Endothelial cell of umbilical vein (primary cell): ENCODE data around the gene GRID2. TPM values are rescaled to one million over a fixed set of nuclear protein-coding genes. Genes with fewer than 3 reads are reported as not detected.

ENCODE experiments used
- BruUV-seq: library from RNA; stranded (reverse); fragments of 400-500 nt; replicated peaks from 2 replicates; lab custom pipeline; 2021; lab: Mats Ljungman, UMichigan
- CTCF ChIA-PET: fragments of 300-600, 350-600 bp; sonication (Branson Sonifier 250); formaldehyde crosslinking; loops from one replicate; lab custom pipeline; 2021; ENCODE audit warnings: antibody characterized with exemption, inconsistent platforms; lab: Charles Lee
- POLR2A ChIA-PET: fragments of 300-600, 350-600 bp; sonication (Branson Sonifier 250); formaldehyde crosslinking; loops from one replicate; lab custom pipeline; 2021; ENCODE audit warnings: antibody characterized with exemption, inconsistent platforms; lab: Charles Lee
- DNase-seq: peaks from one replicate; pipeline ENCODE4 v3.0.0-alpha.2; 2011; ENCODE audit warnings: low read depth, low spot score
- FAIRE-seq: peaks from 2 replicates; lab custom pipeline; 2011; peaks lifted over from hg19 to GRCh38; lab: Jason Lieb, UNC
- H2AFZ ChIP-seq: 2 replicates; pipeline ENCODE4 v1.6.0; 2012; ENCODE audit warnings: low read depth, low read length, control low read depth, inconsistent platforms
- H3K27ac ChIP-seq: 2 replicates; pipeline ENCODE4 v1.5.1; 2011; ENCODE audit warnings: low read depth, mild to moderate bottlenecking, control low read depth, low read length, moderate library complexity; ENCODE audit not compliant: insufficient read depth
- H3K27me3 ChIP-seq, 2 experiments: 2 replicates each; pipeline versions ENCODE4 v1.6.0 to v1.6.1; 2011; ENCODE audit warnings: low read length in 2 of 2, mixed read lengths in 1 of 2; ENCODE audit not compliant: control insufficient read depth in 2 of 2, insufficient read depth in 2 of 2
- H3K36me3 ChIP-seq, 2 experiments: 2 replicates in 1 of 2; 3 replicates in 1 of 2; pipeline ENCODE4 v1.5.1; 2011; ENCODE audit warnings: low read length in 2 of 2, mild to moderate bottlenecking in 1 of 2, moderate library complexity in 1 of 2; ENCODE audit not compliant: control insufficient read depth in 2 of 2, insufficient read depth in 2 of 2; ENCODE audit errors: extremely low read depth in 1 of 2
- H3K4me1 ChIP-seq: 3 replicates; pipeline ENCODE4 v1.5.1; 2011; ENCODE audit warnings: mild to moderate bottlenecking, low read length; ENCODE audit not compliant: control insufficient read depth, insufficient read depth; ENCODE audit errors: extremely low read depth
- H3K4me2 ChIP-seq: 2 replicates; pipeline ENCODE4 v1.6.1; 2011; ENCODE audit warnings: low read length, control low read depth, mixed read lengths; ENCODE audit not compliant: insufficient read depth
- H3K4me3 ChIP-seq, 3 experiments: fragments of 200-600 bp in 1 of 3; sonication (generic), shearing (Covaris generic) in 1 of 3; replicated peaks in 1 of 3; 2 replicates each; pipeline ENCODE4 v1.5.1; 2011 to 2016; ENCODE audit warnings: control low read depth in 3 of 3, low read length in 3 of 3, mild to moderate bottlenecking in 2 of 3, inconsistent platforms in 1 of 3, low read depth in 1 of 3, moderate library complexity in 1 of 3; ENCODE audit not compliant: insufficient read depth in 1 of 3
- H3K79me2 ChIP-seq: 2 replicates; pipeline ENCODE4 v1.6.0; 2012; ENCODE audit warnings: low read length, inconsistent platforms; ENCODE audit not compliant: control insufficient read depth, insufficient read depth
- H3K9ac ChIP-seq: replicated peaks from 2 replicates; pipeline ENCODE3; 2011; ENCODE audit warnings: low read length, control low read depth; ENCODE audit not compliant: insufficient read depth; ENCODE audit errors: extremely low read depth
- H3K9me1 ChIP-seq: replicated peaks from 3 replicates; pipeline ENCODE4 v1.6.0; 2011; ENCODE audit warnings: mild to moderate bottlenecking, low read length; ENCODE audit not compliant: control insufficient read depth, insufficient read depth; ENCODE audit errors: extremely low read depth
- H3K9me3 ChIP-seq: replicated peaks from 2 replicates; pipeline ENCODE4 v1.5.1; 2012; ENCODE audit warnings: low read length, inconsistent platforms; ENCODE audit not compliant: control insufficient read depth, insufficient read depth
- H4K20me1 ChIP-seq: replicated peaks from 2 replicates; pipeline ENCODE3; 2011; ENCODE audit warnings: mild to moderate bottlenecking, low read length; ENCODE audit not compliant: control insufficient read depth, insufficient read depth; ENCODE audit errors: extremely low read depth
- CTCF ChIP-seq, 2 donors: IDR thresholded peaks; 1 replicate in 1 of 2; 2 replicates in 1 of 2; pipeline ENCODE4 v1.5.1; 2011; ENCODE audit warnings: low read length in 2 of 2, mild to moderate bottlenecking in 2 of 2, moderate library complexity in 2 of 2, control low read depth in 1 of 2, inconsistent platforms in 1 of 2, low read depth in 1 of 2; ENCODE audit not compliant: insufficient read depth in 1 of 2; ENCODE audit errors: extremely low read depth in 1 of 2
- EZH2 ChIP-seq: IDR thresholded peaks from 2 replicates; pipeline ENCODE4 v1.6.1; 2012; ENCODE audit warnings: borderline replicate concordance, low read depth, mild to moderate bottlenecking, moderate library complexity, low read length, inconsistent platforms; ENCODE audit not compliant: severe bottlenecking
- FOS ChIP-seq: IDR thresholded peaks from 2 replicates; pipeline ENCODE4 v1.6.1; 2011; ENCODE audit warnings: mild to moderate bottlenecking, low read length, moderate library complexity, borderline replicate concordance; ENCODE audit not compliant: insufficient read depth
- GATA2 ChIP-seq: IDR thresholded peaks from 2 replicates; pipeline ENCODE4 v1.7.0; 2011; ENCODE audit warnings: low read depth, mild to moderate bottlenecking, moderate library complexity, mixed read lengths, low read length; ENCODE audit not compliant: insufficient read length, insufficient read depth
- JUN ChIP-seq: IDR thresholded peaks from 2 replicates; pipeline ENCODE4 v1.6.1; 2011; ENCODE audit warnings: borderline replicate concordance, low read depth; ENCODE audit not compliant: insufficient read length, insufficient read depth
- MAX ChIP-seq: IDR thresholded peaks from 2 replicates; pipeline ENCODE4 v1.6.1; 2011; ENCODE audit not compliant: insufficient read depth, insufficient read length
- MYC ChIP-seq: IDR thresholded peaks from one replicate; pipeline ENCODE4 v1.6.1; 2011; ENCODE audit warnings: mild to moderate bottlenecking, low read depth, low read length
- POLR2A ChIP-seq: IDR thresholded peaks from 2 replicates; pipeline ENCODE4 v1.6.1; 2012; ENCODE audit warnings: low read depth, mild to moderate bottlenecking, control low read depth, low read length
- POLR2AphosphoS5 ChIP-seq: IDR thresholded peaks from 2 replicates; pipeline ENCODE4 v1.6.1; 2012; ENCODE audit warnings: low read depth, mild to moderate bottlenecking, control low read depth, low read length, moderate library complexity; ENCODE audit not compliant: insufficient read depth
- dilution Hi-C: fragments of 300-500 bp; cut with MboI; formaldehyde crosslinking; loops from one replicate; pipeline ENCODE4 v1.15.0; 2019; ENCODE audit warnings: low sequenced_read_pairs; ENCODE audit not compliant: extremely low pct_ligation_motif_present
- intact Hi-C: fragments of 100-400 bp; cut with micrococcal nuclease; formaldehyde crosslinking; loops from one replicate; pipeline ENCODE4 v1.10.0; 2022
- polyA plus RNA-seq, 4 experiments: library from polyadenylated mRNA; depleted of rRNA in 3 of 4; stranded (reverse) in 3 of 4; unstranded in 1 of 4; fragments of >200 nt; gene quantifications; 2 replicates each; pipeline versions ENCODE4 v1.2.1 to v1.2.3, GENCODE V29; 2011 to 2012; ENCODE audit warnings: missing spikeins in 1 of 4
- total RNA-seq: library from RNA; stranded (reverse); gene quantifications from 2 replicates; pipeline ENCODE4 v1.2.3, GENCODE V29; 2021

GRID2 gene
- total and polyA plus RNA-seq, 2 donors (not counting 3 experiments of a cell fraction or from before 2014, with no cell fraction given): not detected

GRCh38 chr4:93216646-93217045, 912.9 kb downstream of the GRID2 start:
- no peak for DNase-seq
- H3K36me3 ChIP-seq: no peaks in the 10 kb centered on the region
- H4K20me1 ChIP-seq: no peaks in the 10 kb centered on the region
- no peaks in the 10 kb centered on the region for H3K4me1 ChIP-seq
- H2AFZ ChIP-seq: no peak overlapping the region
- BruUV-seq: no TSS peak
- H3K4me3 ChIP-seq: no peak overlapping the region
- no peaks in the 10 kb centered on the region for H3K9me1 ChIP-seq
- no peaks in the 10 kb centered on the region for H3K9me3 ChIP-seq
- CTCF ChIA-PET: no interaction called here
- no peak for FAIRE-seq
- TF ChIP-seq MAX: no peak
- no peak for TF ChIP-seq GATA2
- no peak for TF ChIP-seq POLR2A
- no peak for TF ChIP-seq POLR2AphosphoS5
- no peak for TF ChIP-seq JUN
- no peak for TF ChIP-seq EZH2
- TF ChIP-seq MYC: no peak
- no peak for TF ChIP-seq FOS
- no peak for TF ChIP-seq CTCF (IDR thresholded peaks at IDR 0.05; ENCODE audit: extremely low read depth in 1 of 2, insufficient read depth in 1 of 2, low read depth in 1 of 2, low read length in 2 of 2)
- no peaks in the 10 kb centered on the region for H3K27me3 ChIP-seq
- no peak overlapping the region for H3K4me2 ChIP-seq
- H3K79me2 ChIP-seq: no peaks in the 10 kb centered on the region
- H3K27ac ChIP-seq: no peak overlapping the region
- POLR2A ChIA-PET: no interaction called here
- intact Hi-C loops: no loop called here
- dilution Hi-C loops: no loop called here
- H3K9ac ChIP-seq: no peak overlapping the region
